Fibroblast of skin of back (primary cell): ENCODE results near the gene INTU. TPM values are rescaled to one million over a fixed set of nuclear protein-coding genes. Genes with fewer than 3 reads are reported as not detected.
A peak's percentile ranks its signal among the peaks of the same experiment; 100 is the strongest.
"Not testable (repeated sequence)": the region's sequence is repeated elsewhere in the genome, so short reads cannot be mapped to it uniquely, and the experiment has no call there.

Experiments
- DNase-seq: peaks from one replicate; pipeline ENCODE4 v3.0.0-alpha.2; 2013
- polyA plus RNA-seq, 2 experiments: library from polyadenylated mRNA; unstranded; fragments of 120-200 nt; gene quantifications; one replicate each; pipeline ENCODE4 v1.2.1, GENCODE V29; 2013; ENCODE audit not compliant: insufficient read length in 2 of 2

Gene INTU
- 10.6 TPM for polyA plus RNA-seq (2013, experiment 1 of 2; ENCODE audit: insufficient read length)
- polyA plus RNA-seq (2013, experiment 2 of 2; ENCODE audit: insufficient read length), result 23.3 TPM

DNA sequence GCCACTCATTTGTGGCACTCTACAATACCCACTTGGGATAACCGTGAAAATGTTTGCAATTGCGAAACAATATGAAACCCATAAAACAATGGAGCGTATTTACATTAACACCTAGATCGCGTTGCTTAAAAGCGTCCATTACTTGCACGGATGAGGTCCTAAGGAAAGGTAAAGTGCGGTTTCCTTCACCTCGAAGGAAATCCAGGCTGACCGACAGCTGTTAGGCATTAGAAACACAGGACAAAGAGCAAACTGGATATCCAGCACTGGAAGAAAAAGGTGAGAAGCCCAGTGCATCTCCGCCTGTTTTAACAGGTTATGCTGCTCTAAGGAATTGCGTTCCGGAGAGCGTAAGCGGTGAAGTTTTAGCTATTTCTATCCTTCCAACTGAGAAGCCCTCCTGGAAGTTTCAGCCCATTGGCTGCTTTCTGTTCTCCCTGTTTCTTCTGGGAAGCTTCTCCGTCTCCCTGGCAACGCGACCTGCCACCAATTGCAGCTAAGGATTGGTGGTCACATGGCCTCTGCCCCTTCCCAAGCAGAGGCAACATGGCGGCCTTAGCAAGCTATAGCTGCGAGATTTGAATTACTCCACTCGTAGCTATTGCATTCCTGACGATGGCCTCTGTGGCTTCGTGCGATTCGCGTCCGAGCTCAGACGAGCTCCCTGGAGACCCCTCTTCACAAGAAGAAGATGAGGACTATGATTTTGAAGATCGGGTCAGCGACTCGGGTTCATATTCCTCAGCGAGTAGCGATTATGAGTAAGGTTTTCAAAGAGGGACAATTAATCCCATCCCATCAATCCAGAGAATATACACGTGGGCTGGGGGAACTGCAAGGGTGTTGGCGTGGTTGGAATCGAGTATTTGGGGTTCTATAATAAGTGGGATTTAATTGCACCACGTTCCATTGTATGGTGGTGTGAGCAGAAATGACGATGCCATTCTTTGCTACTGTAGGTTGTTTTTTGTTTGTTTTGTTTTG lies at the start of gene INTU:
INTU (plus strand) TSS at position 538 of the 984 bp plus-strand sequence; CDS start at position 616, 78 bp downstream.
- peak; percentile 99 for DNase-seq

GRCh38 chr4:127586496-127586895 lies 46.3 kb upstream of the INTU start:
- peak; percentile 49 for DNase-seq

GRCh38 chr4:127586922-127587571 lies 45.7 kb upstream of the INTU start:
- peak; percentile 41 for DNase-seq

- DNase-seq, result not testable (repeated sequence)
These were observed 43.6 kb upstream of the INTU start for GRCh38 chr4:127589153-127589552.

DNA sequence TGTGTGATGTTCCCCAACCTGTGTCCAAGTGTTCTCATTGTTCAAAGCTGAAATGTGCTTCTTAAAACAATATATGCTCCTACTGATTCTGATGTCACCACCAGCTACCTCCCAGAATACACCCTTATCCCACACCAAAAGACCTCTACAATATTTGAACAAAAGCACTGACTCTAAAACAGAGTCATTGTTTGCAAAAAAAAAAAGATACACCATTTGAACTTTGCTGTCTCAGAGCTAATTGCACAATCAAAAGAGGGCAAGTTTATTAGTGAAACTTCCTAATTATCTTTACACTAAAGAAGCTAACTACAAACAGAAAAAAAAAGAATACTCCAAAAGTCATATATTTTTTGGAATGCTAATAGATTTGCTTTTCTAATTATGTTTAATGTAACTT lies 34.1 kb upstream of the INTU start:
- DNase-seq, result no peak

DNA sequence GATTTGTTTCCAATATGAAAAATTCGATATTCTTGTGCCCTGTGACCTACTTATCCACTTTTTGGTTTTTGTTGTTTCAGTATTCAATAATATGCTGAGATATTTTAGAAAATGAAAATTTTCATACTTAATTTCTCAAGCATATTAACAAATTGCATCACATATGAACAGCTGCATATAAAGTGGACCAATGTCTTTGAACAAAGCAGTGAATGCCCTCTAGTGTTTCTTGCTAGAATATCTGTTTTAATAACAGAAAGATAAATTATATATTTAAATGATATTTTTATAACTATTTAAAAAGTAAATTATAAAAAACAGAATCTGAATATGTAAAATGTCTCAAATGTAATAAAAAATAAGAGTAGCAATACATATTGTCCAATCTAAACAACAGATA lies 31.7 kb upstream of the INTU start:
- peak; percentile 11 for DNase-seq

DNA sequence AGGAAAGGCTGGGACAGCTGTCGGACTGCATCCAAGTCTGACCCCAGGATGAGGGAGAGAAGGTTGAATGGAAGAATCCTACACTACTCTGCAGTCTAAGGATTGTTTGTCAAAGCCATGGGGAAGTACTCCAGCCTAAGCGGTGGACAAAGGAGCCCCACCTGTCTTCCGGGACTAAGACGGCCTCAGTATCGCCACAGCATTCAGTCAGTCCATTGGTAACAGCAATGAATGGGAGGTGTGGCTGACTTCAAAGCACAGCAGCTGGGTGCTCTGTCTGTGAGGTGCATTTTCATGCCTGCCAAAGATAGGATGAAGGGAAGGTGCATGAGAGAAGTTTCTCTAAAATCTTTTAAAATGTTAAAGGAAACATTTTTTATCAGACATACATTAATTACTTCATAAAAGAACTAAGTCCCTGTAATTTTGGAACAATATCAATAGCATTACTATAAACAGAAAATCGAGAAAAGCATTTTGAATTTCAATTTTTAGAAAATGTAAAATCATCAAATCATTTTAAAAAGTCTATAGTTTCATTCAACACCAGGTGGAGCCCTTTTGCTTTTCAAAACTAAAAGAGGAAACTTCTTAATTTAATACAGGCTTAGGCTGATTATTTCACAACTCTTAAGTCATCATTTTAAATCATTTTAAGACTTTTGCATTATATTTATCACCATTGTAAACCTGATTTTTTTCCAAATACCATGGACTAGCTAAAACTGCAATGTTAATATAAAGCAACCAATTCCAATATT lies 27.6 kb upstream of the INTU start:
- DNase-seq, result peak; percentile 35

GRCh38 chr4:127606823-127607222 lies 25.9 kb upstream of the INTU start:
- DNase-seq, result no peak

- no peak for DNase-seq
These were observed 23.3 kb upstream of the INTU start for GRCh38 chr4:127609484-127609883.

DNA sequence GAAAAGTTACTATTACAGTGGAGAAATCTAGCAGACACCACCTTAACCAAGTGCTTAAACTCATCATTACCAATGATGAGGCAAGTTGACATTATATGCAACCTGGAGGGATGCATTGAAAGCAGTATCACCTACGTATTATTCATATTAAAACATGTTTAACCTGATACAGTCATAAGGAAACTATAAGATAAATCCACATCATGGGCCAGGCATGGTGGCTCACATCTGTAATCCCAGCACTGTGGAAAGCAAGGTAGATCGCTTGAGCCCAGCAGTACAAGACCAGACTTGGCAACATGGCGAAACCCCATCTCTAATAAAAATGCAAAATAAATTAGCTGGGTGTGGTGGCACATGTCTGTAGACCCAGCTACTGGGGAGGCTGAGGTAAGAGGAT lies 22.3 kb upstream of the INTU start:
- no peak for DNase-seq

DNA sequence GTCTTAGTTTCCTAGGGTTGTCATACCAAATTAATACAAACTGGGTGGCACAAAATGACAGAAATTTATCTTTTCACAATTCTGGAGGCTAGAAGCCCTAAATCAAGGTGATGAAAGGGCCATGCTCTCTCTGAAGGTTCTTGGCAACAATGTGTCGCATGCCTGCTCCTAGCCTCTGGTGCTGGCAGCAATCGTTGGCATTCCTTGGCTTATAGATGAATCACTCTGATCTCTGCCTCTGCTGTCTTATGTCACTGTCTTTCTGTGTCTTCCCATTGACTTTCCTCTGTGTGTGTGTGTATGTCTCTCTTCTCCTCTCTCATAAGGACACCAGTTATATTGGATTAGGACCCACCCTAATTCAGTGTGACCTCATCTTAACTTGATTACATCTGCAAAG lies 15.9 kb upstream of the INTU start:
- no peak for DNase-seq

DNA sequence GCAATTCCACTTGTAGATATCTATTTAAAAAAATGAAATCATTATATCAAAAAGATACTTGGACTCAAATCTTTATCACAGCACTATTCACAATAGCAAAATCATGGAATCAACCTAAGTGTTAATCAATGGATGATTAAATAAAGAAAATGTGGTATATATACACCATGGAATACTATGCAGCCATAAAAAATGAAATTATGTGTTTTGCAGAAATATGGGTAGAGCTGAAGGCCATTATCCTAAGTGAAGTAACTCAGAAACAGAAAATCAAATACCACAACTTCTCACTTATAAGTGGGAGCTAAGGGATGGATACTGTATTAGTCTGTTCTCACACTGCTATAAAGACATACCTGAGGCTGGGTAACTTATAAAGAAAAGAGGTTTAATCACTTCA lies 14.3 kb upstream of the INTU start:
- DNase-seq, result no peak

- DNase-seq, result no peak
These were observed 10.2 kb upstream of the INTU start for GRCh38 chr4:127622621-127622920.

GRCh38 chr4:127622921-127623796 lies 9.6 kb upstream of the INTU start:
- DNase-seq, result peak; percentile 70

DNA sequence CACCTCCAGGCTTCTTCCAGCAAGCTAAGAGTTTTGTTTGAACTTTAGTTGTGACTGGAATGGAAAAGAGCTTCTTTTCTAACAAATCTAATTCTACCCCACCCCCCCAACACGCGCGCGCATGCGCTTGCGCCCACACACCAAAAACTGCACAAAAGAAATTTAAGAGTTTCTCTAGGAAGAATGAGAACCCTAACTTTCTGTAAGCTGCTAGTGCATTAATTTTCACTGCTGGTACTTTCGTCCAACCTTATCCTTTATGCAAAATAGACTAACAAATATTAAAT lies 9.0 kb upstream of the INTU start:
- peak; percentile 34 for DNase-seq

- no peak for DNase-seq
These were observed 8.6 kb upstream of the INTU start for GRCh38 chr4:127624173-127624572.

DNA sequence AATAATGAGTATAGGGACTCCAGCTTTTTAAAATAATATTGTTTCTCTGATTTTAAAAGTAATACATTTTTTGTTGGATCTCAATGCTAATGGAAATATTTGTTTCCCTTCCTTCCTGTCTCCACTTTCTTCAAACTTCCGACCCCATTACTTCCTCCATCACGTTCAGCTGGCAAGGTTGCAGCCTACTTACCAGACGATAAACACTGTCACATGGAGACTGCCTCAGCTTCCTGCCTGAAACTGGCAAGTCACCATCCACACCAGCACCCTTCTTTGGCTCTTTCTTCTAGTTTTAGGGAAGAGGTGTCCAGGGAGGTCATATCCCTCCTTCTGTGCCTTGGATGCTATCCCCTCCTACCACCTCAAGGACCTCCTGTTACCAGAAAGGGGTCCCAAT lies 3.4 kb upstream of the INTU start:
- no peak for DNase-seq

DNA sequence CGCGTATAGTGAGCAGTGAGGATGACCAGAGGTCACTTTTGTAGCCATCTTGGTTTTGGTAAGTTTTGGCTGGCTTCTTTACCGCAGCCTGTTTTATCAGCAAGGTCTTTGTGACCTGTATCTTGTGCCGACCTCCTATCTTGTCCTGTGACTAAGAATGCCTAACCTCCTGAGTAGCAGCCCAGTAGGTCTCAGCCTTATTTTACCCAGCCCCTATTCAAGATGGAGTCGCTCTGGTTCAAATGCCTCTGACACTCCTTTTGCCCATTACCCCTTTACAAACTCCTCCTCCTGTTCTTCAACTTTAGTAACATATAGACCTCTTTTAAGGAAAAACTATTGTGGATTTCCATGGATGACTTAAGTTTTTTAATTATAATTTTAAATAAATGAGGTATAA lies 2.6 kb upstream of the INTU start:
- DNase-seq, result no peak

- DNase-seq, result peak; percentile 65
These were observed 1.3 kb upstream of the INTU start for GRCh38 chr4:127631420-127631819.

- DNase-seq, result peak; percentile 96
These were observed 1.4 kb downstream of the INTU start for GRCh38 chr4:127634181-127634580.

DNA sequence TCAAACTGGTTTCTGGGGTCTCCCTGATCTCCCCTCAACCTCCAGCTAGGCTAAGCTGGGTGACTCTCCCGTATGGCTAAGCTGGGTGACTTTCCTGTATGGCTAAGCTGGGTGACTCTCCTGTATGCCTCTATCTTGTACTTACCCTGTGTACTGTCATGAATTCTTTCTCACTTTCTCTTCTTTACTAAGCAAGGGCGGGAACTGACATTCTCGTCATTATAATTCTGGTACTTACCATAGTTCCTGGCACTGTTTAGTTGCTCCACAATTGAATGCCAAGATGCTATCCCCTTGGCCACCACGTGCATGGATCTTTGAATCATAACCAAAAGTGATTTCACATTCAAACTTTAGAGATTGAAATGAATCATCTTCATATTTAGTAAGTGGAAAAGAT lies 8.8 kb downstream of the INTU start:
- peak; percentile 51 for DNase-seq

- peak; percentile 55 for DNase-seq
These were observed 9.4 kb downstream of the INTU start for GRCh38 chr4:127642169-127642568.
